Activated CD4-positive, alpha-beta T cell treated with anti-CD3 and anti-CD28 coated beads, Interleukin-2, amount 10 ng/mL, durations not matched to agents 7 days and 5 days (primary cell): ENCODE results near the gene PSMD8. TPM values are rescaled to one million over a fixed set of nuclear protein-coding genes. Genes with fewer than 3 reads are reported as not detected.
"Not testable (repeated sequence)": the region's sequence is repeated elsewhere in the genome, so short reads cannot be mapped to it uniquely, and the experiment has no call there.

Experiments
- CTCF ChIA-PET: fragments of 350-600 bp; sonication (Branson Sonifier 250); formaldehyde crosslinking; loops from one replicate; lab custom pipeline; 2021; ENCODE audit warnings: antibody characterized with exemption; lab: Charles Lee
- POLR2A ChIA-PET: fragments of 350-600 bp; sonication (Branson Sonifier 250); formaldehyde crosslinking; loops from one replicate; lab custom pipeline; 2021; ENCODE audit warnings: antibody characterized with exemption; lab: Charles Lee
- DNase-seq: peaks from one replicate; pipeline ENCODE4 v3.0.0-alpha.2; 2020
- H3K27ac Mint-ChIP-seq: one replicate; pipeline ENCODE4 v1.8.0; 2021; ENCODE audit warnings: mild to moderate bottlenecking, moderate library complexity, mixed read lengths
- H3K27me3 Mint-ChIP-seq: one replicate; pipeline ENCODE4 v1.8.0; 2021; ENCODE audit warnings: mixed read lengths
- H3K36me3 Mint-ChIP-seq: one replicate; pipeline ENCODE4 v1.8.0; 2021; ENCODE audit warnings: low read depth, mixed read lengths
- H3K4me1 Mint-ChIP-seq: one replicate; pipeline ENCODE4 v1.8.0; 2021; ENCODE audit warnings: mixed read lengths
- H3K4me3 Mint-ChIP-seq: one replicate; pipeline ENCODE4 v1.8.0; 2021; ENCODE audit warnings: mild to moderate bottlenecking, moderate library complexity, mixed read lengths
- H3K9me3 Mint-ChIP-seq: one replicate; pipeline ENCODE4 v1.8.0; 2021; ENCODE audit warnings: mixed read lengths
- total RNA-seq, 2 experiments: library from RNA; stranded (reverse); gene quantifications; one replicate each; pipeline ENCODE4 v1.2.3, GENCODE V29; 2021

PSMD8 gene
- 100 to 1,000 TPM; 178 to 186 TPM for total RNA-seq

GRCh38 chr19:38374332-38375097, at the start of gene PSMD8:
TSS of gene PSMD8 (plus strand) at chr19:38374571. CDS start at chr19:38374602, 31 bp downstream.
- Mint-ChIP-seq H3K27ac (peak within 1 kb of the TSS; percentile 97), H3K27me3 (no peaks in the 10 kb centered on the region), H3K36me3 (peaks cover 29% of the 10 kb centered on the region), H3K4me1 (peaks cover 28% of the 10 kb centered on the region), H3K4me3 (peak within 1 kb of the TSS; percentile 98), H3K9me3 (no peaks in the 10 kb centered on the region)
- CTCF ChIA-PET = interaction anchor here (0.6 to 1.9 kb wide), 17 partner anchors 8 to 556 kb away, joined by 3 to 13 read pairs (median 4); partner anchors contain the start of genes CATSPERG, FAM98C, GGN and MRPS12
- POLR2A ChIA-PET = interaction anchor here (0.6 to 1.3 kb wide), 3 partner anchors 21 to 413 kb away, joined by 3 to 6 read pairs (median 4); no protein-coding TSS in a partner anchor
- peak; percentile 99 for DNase-seq

GRCh38 chr19:38326591-38326990, 47.8 kb upstream of the PSMD8 start:
- ChIA-PET POLR2A (no interaction called here), CTCF (no interaction called here)
- Mint-ChIP-seq H3K36me3 (peaks cover 16% of the 10 kb centered on the region), H3K27me3 (no peaks in the 10 kb centered on the region), H3K4me1 (peaks cover 8% of the 10 kb centered on the region), H3K4me3 (no peak overlapping the region), H3K9me3 (no peaks in the 10 kb centered on the region), H3K27ac (no peak overlapping the region)
- DNase-seq = no peak

GRCh38 chr19:38329651-38330050, 44.7 kb upstream of the PSMD8 start:
- Mint-ChIP-seq H3K27ac (no peak overlapping the region), H3K4me1 (no peaks in the 10 kb centered on the region), H3K9me3 (no peaks in the 10 kb centered on the region), H3K4me3 (no peak overlapping the region), H3K27me3 (no peaks in the 10 kb centered on the region), H3K36me3 (peaks cover 13% of the 10 kb centered on the region)
- ChIA-PET CTCF (interaction anchor here (0.6 to 1.6 kb wide), 4 partner anchors 17 to 164 kb away, joined by 3 to 5 read pairs (median 4); partner anchors contain the start of gene GGN), POLR2A (no interaction called here)
- no peak for DNase-seq

GRCh38 chr19:38331728-38332127, 42.6 kb upstream of the PSMD8 start:
- Mint-ChIP-seq H3K27me3 (no peaks in the 10 kb centered on the region), H3K36me3 (peaks cover 8% of the 10 kb centered on the region), H3K4me3 (no peak overlapping the region), H3K4me1 (peaks cover 6% of the 10 kb centered on the region), H3K27ac (no peak overlapping the region), H3K9me3 (no peaks in the 10 kb centered on the region)
- CTCF ChIA-PET = no interaction called here
- POLR2A ChIA-PET = no interaction called here
- DNase-seq = no peak

GRCh38 chr19:38333245-38333644, 41.1 kb upstream of the PSMD8 start:
- H3K27me3 Mint-ChIP-seq = no peaks in the 10 kb centered on the region
- ChIA-PET CTCF (interaction anchor here (1.0 to 2.1 kb wide), 4 partner anchors 11 to 91 kb away, joined by 3 to 7 read pairs (median 4); partner anchors contain the start of gene KCNK6), POLR2A (no interaction called here)
- H3K4me1 Mint-ChIP-seq = peaks cover 15% of the 10 kb centered on the region
- H3K27ac Mint-ChIP-seq = no peak overlapping the region
- DNase-seq = no peak
- no peaks in the 10 kb centered on the region for H3K9me3 Mint-ChIP-seq
- H3K36me3 Mint-ChIP-seq = peaks cover 2% of the 10 kb centered on the region
- no peak overlapping the region for H3K4me3 Mint-ChIP-seq

GRCh38 chr19:38335949-38336637, 38.3 kb upstream of the PSMD8 start:
- no peaks in the 10 kb centered on the region for H3K9me3 Mint-ChIP-seq
- ChIA-PET CTCF (interaction anchor here (0.7 to 2.5 kb wide), 13 partner anchors 11 to 199 kb away, joined by 3 to 10 read pairs (median 4); partner anchors contain the start of genes GGN, KCNK6 and PSMD8), POLR2A (interaction anchor here (0.6 kb wide), 1 partner anchor 118 kb away, joined by 4 read pairs; no protein-coding TSS in a partner anchor)

GRCh38 chr19:38336638-38337359, 37.6 kb upstream of the PSMD8 start:
- Mint-ChIP-seq H3K4me1 (peaks cover 20% of the 10 kb centered on the region), H3K4me3 (peak overlapping the region; percentile 88), H3K27ac (peak overlapping the region; percentile 97), H3K27me3 (no peaks in the 10 kb centered on the region), H3K9me3 (no peaks in the 10 kb centered on the region), H3K36me3 (no peaks in the 10 kb centered on the region)
- CTCF ChIA-PET = interaction anchor here (0.9 to 1.0 kb wide), 5 partner anchors 10 to 93 kb away, joined by 3 to 7 read pairs (median 4); partner anchors contain the start of gene PSMD8
- POLR2A ChIA-PET = no interaction called here
- DNase-seq = peak; percentile 96

More at GRCh38 chr19:38335949-38336637, 38.3 kb upstream of the PSMD8 start:
- peak; percentile 97 for DNase-seq
- Mint-ChIP-seq H3K27ac (peak overlapping the region; percentile 97), H3K4me1 (peaks cover 20% of the 10 kb centered on the region), H3K4me3 (peak overlapping the region; percentile 88), H3K27me3 (no peaks in the 10 kb centered on the region), H3K36me3 (no peaks in the 10 kb centered on the region)

GRCh38 chr19:38337360-38337653, 37.1 kb upstream of the PSMD8 start:
- Mint-ChIP-seq H3K27me3 (no peaks in the 10 kb centered on the region), H3K36me3 (no peaks in the 10 kb centered on the region), H3K4me1 (peaks cover 20% of the 10 kb centered on the region), H3K9me3 (no peaks in the 10 kb centered on the region), H3K4me3 (peak overlapping the region; percentile 88), H3K27ac (peak overlapping the region; percentile 97)
- ChIA-PET POLR2A (no interaction called here), CTCF (interaction anchor here (1.0 kb wide), 1 partner anchor 37 kb away, joined by 3 read pairs; the partner anchor contains the start of gene PSMD8)
- DNase-seq = peak; percentile 14

GRCh38 chr19:38339011-38339410, 35.4 kb upstream of the PSMD8 start:
- ChIA-PET POLR2A (interaction anchor here (0.7 kb wide), 1 partner anchor 111 kb away, joined by 6 read pairs; no protein-coding TSS in a partner anchor), CTCF (interaction anchor here (0.6 to 1.4 kb wide), 3 partner anchors 14 to 784 kb away, joined by 3 to 7 read pairs (median 4); partner anchors contain the start of gene FAM98C)
- H3K9me3 Mint-ChIP-seq, H3K27ac Mint-ChIP-seq, H3K27me3 Mint-ChIP-seq, H3K4me3 Mint-ChIP-seq, H3K36me3 Mint-ChIP-seq, DNase-seq: not testable (repeated sequence)
- H3K4me1 Mint-ChIP-seq = peaks cover 20% of the 10 kb centered on the region

- H3K9me3 Mint-ChIP-seq = no peaks in the 10 kb centered on the region
- H3K27me3 Mint-ChIP-seq = no peaks in the 10 kb centered on the region
- POLR2A ChIA-PET = no interaction called here
- H3K4me3 Mint-ChIP-seq = no peak overlapping the region
- H3K27ac Mint-ChIP-seq = peak overlapping the region; percentile 7
- DNase-seq = no peak
- H3K4me1 Mint-ChIP-seq = peaks cover 17% of the 10 kb centered on the region
- CTCF ChIA-PET = no interaction called here
- no peaks in the 10 kb centered on the region for H3K36me3 Mint-ChIP-seq
Measured at GRCh38 chr19:38340927-38341326, 33.4 kb upstream of the PSMD8 start.

GRCh38 chr19:38346837-38347236, 27.5 kb upstream of the PSMD8 start:
- H3K27me3 Mint-ChIP-seq = no peaks in the 10 kb centered on the region
- ChIA-PET POLR2A (no interaction called here), CTCF (interaction anchor here (1.3 to 1.5 kb wide), 4 partner anchors 9 to 78 kb away, joined by 3 to 7 read pairs (median 3); partner anchors contain the start of genes CATSPERG and FAM98C)
- no peak overlapping the region for H3K27ac Mint-ChIP-seq
- no peaks in the 10 kb centered on the region for H3K36me3 Mint-ChIP-seq
- H3K4me3 Mint-ChIP-seq = no peak overlapping the region
- DNase-seq = no peak
- no peaks in the 10 kb centered on the region for H3K9me3 Mint-ChIP-seq
- H3K4me1 Mint-ChIP-seq = no peaks in the 10 kb centered on the region

GRCh38 chr19:38350883-38351282, 23.5 kb upstream of the PSMD8 start:
- ChIA-PET POLR2A (no interaction called here), CTCF (no interaction called here)
- no peaks in the 10 kb centered on the region for H3K4me1 Mint-ChIP-seq
- no peak overlapping the region for H3K4me3 Mint-ChIP-seq
- no peak for DNase-seq
- no peak overlapping the region for H3K27ac Mint-ChIP-seq
- no peaks in the 10 kb centered on the region for H3K27me3 Mint-ChIP-seq
- no peaks in the 10 kb centered on the region for H3K9me3 Mint-ChIP-seq
- no peaks in the 10 kb centered on the region for H3K36me3 Mint-ChIP-seq
